ENCODE data around the gene ANKFY1.
"Not testable (repeated sequence)": the region's sequence is repeated elsewhere in the genome, so short reads cannot be mapped to it uniquely, and the experiment has no call there.

ANKFY1 gene

GRCh38 chr17:4215882-4216570 lies 47.8 kb downstream of the ANKFY1 start:
- no peak for DNase-seq

- no peak for DNase-seq
Measured at GRCh38 chr17:4214157-4214556, 49.6 kb downstream of the ANKFY1 start.

- DNase-seq, result no peak
Measured at GRCh38 chr17:4209611-4210010, 54.2 kb downstream of the ANKFY1 start.

- DNase-seq, result no peak
Measured at GRCh38 chr17:4208238-4208637, 55.5 kb downstream of the ANKFY1 start.

GRCh38 chr17:4206962-4207361 lies 56.8 kb downstream of the ANKFY1 start:
- DNase-seq, result no peak

GRCh38 chr17:4205917-4206316 lies 57.9 kb downstream of the ANKFY1 start:
- DNase-seq, result no peak

GRCh38 chr17:4204710-4205173 lies 59.0 kb downstream of the ANKFY1 start:
- DNase-seq, result peak; percentile 78

- no peak for DNase-seq
Measured at GRCh38 chr17:4204190-4204589, 59.6 kb downstream of the ANKFY1 start.

GRCh38 chr17:4201226-4201625 lies 62.6 kb downstream of the ANKFY1 start:
- no peak for DNase-seq

GRCh38 chr17:4199818-4200402 lies 63.9 kb downstream of the ANKFY1 start:
- DNase-seq, result no peak

- DNase-seq, result no peak
Measured at GRCh38 chr17:4198995-4199394, 64.8 kb downstream of the ANKFY1 start.

- DNase-seq, result no peak
Measured at GRCh38 chr17:4195306-4195705, 68.5 kb downstream of the ANKFY1 start.

GRCh38 chr17:4194796-4195195 lies 69.0 kb downstream of the ANKFY1 start:
- no peak for DNase-seq

- not testable (repeated sequence) for DNase-seq
Measured at GRCh38 chr17:4190791-4191190, 73.0 kb downstream of the ANKFY1 start.

GRCh38 chr17:4189280-4189679 lies 74.5 kb downstream of the ANKFY1 start:
- DNase-seq, result no peak

GRCh38 chr17:4188076-4188475 lies 75.7 kb downstream of the ANKFY1 start:
- DNase-seq, result no peak

- no peak for DNase-seq
Measured at GRCh38 chr17:4187076-4187475, 76.7 kb downstream of the ANKFY1 start.

GRCh38 chr17:4186357-4186881 lies 77.4 kb downstream of the ANKFY1 start:
- no peak for DNase-seq

GRCh38 chr17:4185656-4186055 lies 78.1 kb downstream of the ANKFY1 start:
- no peak for DNase-seq

- no peak for DNase-seq
Measured at GRCh38 chr17:4184811-4185210, 79.0 kb downstream of the ANKFY1 start.

- DNase-seq, result no peak
Measured at GRCh38 chr17:4182043-4182442, 81.7 kb downstream of the ANKFY1 start.

GRCh38 chr17:4180791-4181190 lies 83.0 kb downstream of the ANKFY1 start:
- no peak for DNase-seq

GRCh38 chr17:4179071-4179470 lies 84.7 kb downstream of the ANKFY1 start:
- DNase-seq, result no peak

- no peak for DNase-seq
Measured at GRCh38 chr17:4178651-4179050, 85.1 kb downstream of the ANKFY1 start.

GRCh38 chr17:4177806-4178205 lies 86.0 kb downstream of the ANKFY1 start:
- DNase-seq, result no peak

Data from left hindlimb (tissue), 1 donor.